ENCODE results near the gene PBRM1. TPM values are rescaled to one million over a fixed set of nuclear protein-coding genes. Genes with fewer than 3 reads are reported as not detected.

Gene PBRM1
- total and polyA plus RNA-seq, 2 of the 8 experiments (the other 6 are each of a cell fraction or from before 2014, with no cell fraction given), result 19.3 to 65.8 TPM

GRCh38 chr3:52504977-52505376 lies 180.7 kb downstream of the PBRM1 start:
- Histone ChIP-seq H2BK5ac (ENCODE audit: low read depth, low read length) (no peak overlapping the region; the same call in 1 of the 2 replicates), H3K27me3 (replicated peaks in 1 of 4; ENCODE audit: control insufficient read depth in 3 of 4, extremely low read depth in 1 of 4, insufficient read depth in 3 of 4, low read length in 3 of 4) (no peaks in the 10 kb centered on the region; a peak in 1 of 7 replicates), H2AK5ac (ENCODE audit: low read depth, low read length) (no peak overlapping the region), H4K8ac (ENCODE audit: extremely low read depth, insufficient read depth, low read length) (no peak overlapping the region), H3K9ac (replicated peaks in 1 of 4; ENCODE audit: extremely low read depth in 1 of 4, low read depth in 3 of 4, low read length in 3 of 4) (no peak overlapping the region; a peak in 1 of 7 replicates), H3K23me2 (ENCODE audit: low read depth, low read length) (no peaks in the 10 kb centered on the region), H2BK15ac (ENCODE audit: low read length) (no peak overlapping the region), H4K20me1 (replicated peaks in 1 of 2; ENCODE audit: control insufficient read depth in 1 of 2, insufficient read depth in 2 of 2, low read length in 2 of 2) (no peaks in the 10 kb centered on the region), H2BK120ac (replicated peaks; ENCODE audit: low read depth, low read length) (no peak overlapping the region), H4K91ac (replicated peaks; ENCODE audit: insufficient read length, low read length) (no peak overlapping the region), H3K36me3 (ENCODE audit: control insufficient read depth in 2 of 4, insufficient read depth in 4 of 4, low read length in 3 of 4) (no peaks in the 10 kb centered on the region), H3K79me2 (ENCODE audit: control insufficient read depth in 1 of 2, insufficient read depth in 2 of 2, low read length in 2 of 2) (no peaks in the 10 kb centered on the region), H3K14ac (ENCODE audit: insufficient read length) (no peak overlapping the region), H3K4me2 (ENCODE audit: insufficient read depth in 1 of 2, low read depth in 2 of 2, low read length in 2 of 2) (no peak overlapping the region), H3K79me1 (ENCODE audit: low read depth, low read length) (no peaks in the 10 kb centered on the region), H2AFZ (ENCODE audit: low read length) (no peak overlapping the region), H3K27ac (ENCODE audit: low read depth, low read length) (no peak overlapping the region), H3K18ac (ENCODE audit: extremely low read depth, low read length) (no peak overlapping the region), H3K4ac (replicated peaks; ENCODE audit: insufficient read length, low read depth, low read length) (no peak overlapping the region), H3K4me3 (ENCODE audit: extremely low read depth in 1 of 4, insufficient read depth in 2 of 4, low read depth in 3 of 4, low read length in 4 of 4) (no peak overlapping the region), H3K4me1 (replicated peaks in 1 of 4; ENCODE audit: control insufficient read depth in 3 of 4, insufficient read depth in 4 of 4, low read length in 3 of 4) (peaks cover 0 to 9% (median 5%) of the 10 kb centered on the region in 4 experiments; a peak in 4 of 7 replicates), H4K5ac (ENCODE audit: insufficient read length, low read depth, low read length) (no peak overlapping the region), H3K23ac (ENCODE audit: insufficient read length) (no peak overlapping the region), H2BK12ac (ENCODE audit: low read depth, low read length) (no peak overlapping the region), H2BK20ac (ENCODE audit: low read length) (no peak overlapping the region), H3K56ac (replicated peaks; ENCODE audit: insufficient read length, low read depth, low read length) (no peak overlapping the region), H3K9me3 (ENCODE audit: insufficient read depth in 2 of 2, low read depth in 1 of 2, low read length in 1 of 2) (no peaks in the 10 kb centered on the region)
- TF ChIP-seq BACH1 (IDR thresholded peaks at IDR 0.05; ENCODE audit: low read length) (no peak), JUND (IDR thresholded peaks at IDR 0.05; ENCODE audit: low read length) (no peak), PHF8 (conservative IDR thresholded peaks at IDR 0.05; ENCODE audit: low read depth, low read length) (no peak), BRCA1 (IDR thresholded peaks at IDR 0.05; ENCODE audit: low read depth, low read length) (no peak), ASH2L (IDR thresholded peaks at IDR 0.05; ENCODE audit: low read length) (no peak), RXRA (IDR thresholded peaks at IDR 0.05; ENCODE audit: insufficient read depth, low read depth, low read length) (no peak), JUN (IDR thresholded peaks at IDR 0.05; ENCODE audit: low read depth, low read length) (no peak), TAF7 (optimal IDR thresholded peaks at IDR 0.05; ENCODE audit: borderline replicate concordance, low read depth, low read length) (no peak)
- TF ChIP-seq, protein P1, sequence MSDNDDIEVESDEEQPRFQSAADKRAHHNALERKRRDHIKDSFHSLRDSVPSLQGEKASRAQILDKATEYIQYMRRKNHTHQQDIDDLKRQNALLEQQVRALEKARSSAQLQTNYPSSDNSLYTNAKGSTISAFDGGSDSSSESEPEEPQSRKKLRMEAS (IDR thresholded peaks at IDR 0.05), result no peak
- TF ChIP-seq, protein P2, sequence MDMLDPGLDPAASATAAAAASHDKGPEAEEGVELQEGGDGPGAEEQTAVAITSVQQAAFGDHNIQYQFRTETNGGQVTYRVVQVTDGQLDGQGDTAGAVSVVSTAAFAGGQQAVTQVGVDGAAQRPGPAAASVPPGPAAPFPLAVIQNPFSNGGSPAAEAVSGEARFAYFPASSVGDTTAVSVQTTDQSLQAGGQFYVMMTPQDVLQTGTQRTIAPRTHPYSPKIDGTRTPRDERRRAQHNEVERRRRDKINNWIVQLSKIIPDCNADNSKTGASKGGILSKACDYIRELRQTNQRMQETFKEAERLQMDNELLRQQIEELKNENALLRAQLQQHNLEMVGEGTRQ (IDR thresholded peaks at IDR 0.05; ENCODE audit: low read length), result no peak
- TF ChIP-seq, protein P3, sequence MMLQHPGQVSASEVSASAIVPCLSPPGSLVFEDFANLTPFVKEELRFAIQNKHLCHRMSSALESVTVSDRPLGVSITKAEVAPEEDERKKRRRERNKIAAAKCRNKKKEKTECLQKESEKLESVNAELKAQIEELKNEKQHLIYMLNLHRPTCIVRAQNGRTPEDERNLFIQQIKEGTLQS (IDR thresholded peaks at IDR 0.05; ENCODE audit: insufficient read depth, low read depth, low read length), result no peak
- FAIRE-seq, result no peak
- WGBS, 2 experiments (ENCODE audit: extremely low coverage in 1 of 2, insufficient coverage in 1 of 2, insufficient read length in 1 of 2, insufficient replicate concordance in 2 of 2, low coverage in 1 of 2, low lambda C conversion rate in 2 of 2, missing lambda C conversion rate in 1 of 2), result 92% methylated on average over 9 of the region's 10 CpGs; no CpG with 5 or more reads in 1 of the 2 experiments
- DNase-seq (ENCODE audit: low read depth in 1 of 2, low spot score in 2 of 2), result no peak
- ChIA-PET CTCF (ENCODE audit: partially characterized antibody) (interaction anchor here (0.7 to 2.9 kb wide), 7 partner anchors 10 to 120 kb away, joined by 3 to 13 read pairs (median 4); no protein-coding TSS in a partner anchor), POLR2A (ENCODE audit: partially characterized antibody) (interaction anchor here (1.0 to 1.6 kb wide), 3 partner anchors 10 to 15 kb away, joined by 3 to 5 read pairs (median 5); no protein-coding TSS in a partner anchor)

Measured in H1 (cell line).